Gastroesophageal sphincter (tissue), 4 donors: Measurements from ENCODE around the gene EIF4EBP2. TPM values are rescaled to one million over a fixed set of nuclear protein-coding genes. Genes with fewer than 3 reads are reported as not detected.

Experiments
- ATAC-seq: fragments of 150-250 bp; one replicate; pipeline ENCODE4 v1.9.1; 2016; ENCODE audit warnings: mild to moderate bottlenecking, moderate library complexity
- H3K27ac ChIP-seq, 4 donors: fragments of 200-600 bp; sonication (generic) in 3 of 4; 1 replicate in 3 of 4; 2 replicates in 1 of 4; pipeline ENCODE4 v1.5.1; 2016 to 2019
- H3K27me3 ChIP-seq: fragments of 200-600 bp; sonication (generic); one replicate; pipeline ENCODE4 v1.5.1; 2019
- H3K36me3 ChIP-seq, 2 donors: fragments of 200-600 bp; sonication (generic); one replicate each; pipeline ENCODE4 v1.5.1; 2019; ENCODE audit warnings: control low read depth in 1 of 2
- H3K4me1 ChIP-seq, 3 donors: fragments of 200-600 bp; sonication (generic); 1 replicate in 2 of 3; 2 replicates in 1 of 3; pipeline ENCODE4 v1.5.1; 2016 to 2019; ENCODE audit warnings: control low read depth in 2 of 3
- H3K4me3 ChIP-seq, 2 donors: fragments of 200-600 bp; sonication (generic); one replicate each; pipeline ENCODE4 v1.5.1; 2019; ENCODE audit warnings: mild to moderate bottlenecking in 1 of 2, moderate library complexity in 1 of 2
- H3K9me3 ChIP-seq, 3 donors: fragments of 200-600 bp; sonication (generic); one replicate each; pipeline ENCODE4 v1.5.1; 2017 to 2019; ENCODE audit warnings: control low read depth in 2 of 3
- CTCF ChIP-seq, 4 experiments: fragments of 200-600 bp in 2 of 4; fragments of 450-650 bp in 2 of 4; sonication (generic) in 1 of 4; IDR thresholded peaks; one replicate each; pipeline ENCODE4 v1.5.1; 2017 to 2019; ENCODE audit warnings: antibody characterized with exemption in 4 of 4, mild to moderate bottlenecking in 2 of 4, moderate library complexity in 2 of 4
- EP300 ChIP-seq: sonication (generic); formaldehyde crosslinking; IDR thresholded peaks from one replicate; pipeline ENCODE4 v1.6.1; 2017; ENCODE audit warnings: antibody characterized with exemption, mild to moderate bottlenecking
- POLR2A ChIP-seq, 2 donors: fragments of 450-650 bp; IDR thresholded peaks; one replicate each; pipeline ENCODE4 v1.6.1; 2017; ENCODE audit warnings: antibody characterized with exemption in 2 of 2, mild to moderate bottlenecking in 2 of 2, moderate library complexity in 1 of 2
- POLR2AphosphoS5 ChIP-seq: sonication (generic); formaldehyde crosslinking; IDR thresholded peaks from one replicate; pipeline ENCODE4 v1.6.1; 2017; ENCODE audit warnings: antibody characterized with exemption
- WGBS, 2 donors: methylation state at CpG; one replicate each; pipeline ENCODE4 v1.1.5; 2018; ENCODE audit warnings: low coverage in 1 of 2; 5-methylcytosine and 5-hydroxymethylcytosine counted together
- total RNA-seq, 4 donors: library from RNA; depleted of rRNA; stranded (reverse); fragments of >200 nt; gene quantifications; one replicate each; pipeline ENCODE4 v1.1.0, GENCODE V29; 2016

Gene EIF4EBP2
- total RNA-seq, 4 donors from 2014 or later: 83.8 to 93.7 (median 90.6) TPM

DNA sequence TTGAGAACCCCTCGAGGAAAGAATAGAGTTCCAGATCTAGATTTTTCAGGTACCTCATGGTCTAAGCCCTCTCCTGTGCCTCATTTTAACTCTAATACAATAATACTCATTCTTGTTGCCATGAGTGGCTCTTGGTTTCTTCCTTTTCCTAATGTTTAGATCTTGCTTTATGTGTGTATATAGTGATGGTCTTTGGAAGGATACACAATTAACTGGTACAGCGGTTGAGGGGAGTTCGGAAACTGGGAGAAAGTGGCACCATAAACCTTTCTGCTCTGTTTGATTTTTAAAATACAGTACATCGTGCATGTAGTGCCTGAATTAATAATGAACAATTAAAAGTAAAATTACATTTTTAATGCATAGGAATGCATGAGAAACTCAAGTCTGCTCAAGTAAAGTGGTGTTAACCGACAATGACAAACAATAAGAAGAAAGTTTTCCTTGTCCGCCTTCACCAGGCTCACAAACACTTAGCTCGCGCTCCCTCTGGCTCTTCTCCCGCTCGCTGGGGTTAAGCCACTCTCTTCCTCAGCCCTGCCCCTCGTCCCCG lies 386 bp upstream of the EIF4EBP2 start:
- Histone ChIP-seq H3K9me3 (no peaks in the 10 kb centered on the region), H3K36me3 (no peaks in the 10 kb centered on the region), H3K4me1 (peaks cover 4 to 36% (median 10%) of the 10 kb centered on the region in 3 donors), H3K27ac (peak overlapping the region; percentile 41 to 100 (median 98)), H3K27me3 (no peaks in the 10 kb centered on the region), H3K4me3 (peak overlapping the region; percentile 74 to 86)
- no peak for TF ChIP-seq POLR2A (IDR thresholded peaks at IDR 0.05)
- no peak for TF ChIP-seq EP300
- TF ChIP-seq CTCF (IDR thresholded peaks at IDR 0.05): no peak
- TF ChIP-seq POLR2AphosphoS5: no peak
- no peak for ATAC-seq
- 1 to 2% methylated on average over 12 of the region's 12 CpGs for WGBS, 2 donors

DNA sequence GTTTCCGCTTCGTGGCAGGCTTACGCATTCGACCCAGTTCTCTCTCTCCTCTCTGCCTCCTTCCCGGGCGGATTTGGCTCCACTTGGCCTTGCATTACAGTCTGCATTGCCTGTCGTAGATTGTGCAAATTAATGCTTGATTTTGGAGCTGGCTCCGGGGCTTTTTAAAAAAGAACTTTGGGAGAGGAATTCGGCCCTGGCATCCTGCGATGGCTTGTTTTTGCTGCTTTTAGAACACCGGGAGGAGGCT lies 767 bp downstream of the EIF4EBP2 start:
- WGBS, 2 donors: 0% methylated on average over 1 to 9 of the region's 11 CpGs
- H3K4me1 ChIP-seq: peaks cover 4 to 47% (median 10%) of the 10 kb centered on the region in 3 donors
- ATAC-seq: no peak
- no peak for TF ChIP-seq CTCF (IDR thresholded peaks at IDR 0.05)
- no peak for TF ChIP-seq POLR2AphosphoS5
- TF ChIP-seq POLR2A (IDR thresholded peaks at IDR 0.05): no peak
- no peak for TF ChIP-seq EP300
- H3K27ac ChIP-seq: peak overlapping the region; percentile 96 to 100 (median 98)
- H3K27me3 ChIP-seq: no peaks in the 10 kb centered on the region
- no peaks in the 10 kb centered on the region for H3K9me3 ChIP-seq
- H3K36me3 ChIP-seq: no peaks in the 10 kb centered on the region
- peak overlapping the region; percentile 74 to 86 for H3K4me3 ChIP-seq

GRCh38 chr10:70405037-70405824 lies 1.3 kb downstream of the EIF4EBP2 start:
- TF ChIP-seq CTCF (IDR thresholded peaks at IDR 0.05): peak in 1 of 4 experiments; percentile 12
- no peak for TF ChIP-seq EP300
- peak; percentile 90 for TF ChIP-seq POLR2AphosphoS5
- peak; percentile 51 to 60 for TF ChIP-seq POLR2A (IDR thresholded peaks at IDR 0.05)
- Histone ChIP-seq H3K9me3 (no peaks in the 10 kb centered on the region), H3K27me3 (no peaks in the 10 kb centered on the region), H3K36me3 (no peaks in the 10 kb centered on the region), H3K27ac (peak overlapping the region; percentile 96 to 100 (median 98)), H3K4me3 (peak overlapping the region; percentile 74 to 86), H3K4me1 (peaks cover 6 to 52% (median 10%) of the 10 kb centered on the region in 3 donors)
- peak; percentile 92 for ATAC-seq
- 0 to 2% methylated on average over 6 to 18 of the region's 18 CpGs for WGBS, 2 donors

GRCh38 chr10:70409772-70410171 lies 5.8 kb downstream of the EIF4EBP2 start:
- Histone ChIP-seq H3K4me1 (peaks cover 22 to 78% (median 24%) of the 10 kb centered on the region in 3 donors), H3K27ac (peak overlapping the region in 3 of 4 donors; percentile 17 to 100 (median 99)), H3K27me3 (no peaks in the 10 kb centered on the region), H3K36me3 (peaks cover 0 to 5% of the 10 kb centered on the region in 2 donors), H3K9me3 (no peaks in the 10 kb centered on the region), H3K4me3 (no peak overlapping the region)
- ATAC-seq: no peak
- no peak for TF ChIP-seq EP300
- TF ChIP-seq CTCF (IDR thresholded peaks at IDR 0.05): no peak
- no peak for TF ChIP-seq POLR2AphosphoS5
- no peak for TF ChIP-seq POLR2A (IDR thresholded peaks at IDR 0.05)
- 92 to 96% methylated on average over 3 of the region's 3 CpGs for WGBS, 2 donors

DNA sequence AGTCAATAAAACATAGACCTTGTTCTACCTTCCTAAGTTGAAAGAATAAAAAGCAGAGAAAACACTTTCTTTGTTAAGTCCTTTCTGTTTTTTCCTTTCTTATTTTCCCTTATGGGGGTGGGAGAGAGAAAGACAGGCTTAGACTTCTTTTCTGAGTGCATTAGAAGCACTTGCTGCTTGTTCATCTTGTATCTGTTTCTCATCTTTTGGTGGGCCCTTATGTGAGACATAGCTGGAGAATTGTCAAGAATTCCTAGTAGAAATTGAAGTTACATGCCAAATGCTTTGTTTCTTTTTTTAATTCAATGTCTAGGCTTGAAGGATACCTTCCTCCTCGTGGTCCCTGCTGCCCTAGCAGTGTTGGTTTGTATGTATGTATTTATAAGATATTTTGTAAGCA lies 6.7 kb downstream of the EIF4EBP2 start:
- Histone ChIP-seq H3K4me1 (peaks cover 22 to 78% (median 24%) of the 10 kb centered on the region in 3 donors), H3K4me3 (no peak overlapping the region), H3K9me3 (no peaks in the 10 kb centered on the region), H3K27me3 (no peaks in the 10 kb centered on the region), H3K27ac (peak overlapping the region in 3 of 4 donors; percentile 17 to 100 (median 99)), H3K36me3 (peaks cover 0 to 5% of the 10 kb centered on the region in 2 donors)
- TF ChIP-seq CTCF (IDR thresholded peaks at IDR 0.05): no peak
- no peak for TF ChIP-seq POLR2A (IDR thresholded peaks at IDR 0.05)
- TF ChIP-seq POLR2AphosphoS5: no peak
- TF ChIP-seq EP300: no peak
- ATAC-seq: no peak
- whole genome bisulfite sequencing, 2 donors: 8 to 9% methylated on average over 1 of the region's 1 CpG
